GM10266 (cell line): ENCODE measurements around the gene EPSTI1.

Experiments
- DNase-seq: peaks from one replicate; pipeline ENCODE4 v3.0.0; 2012; ENCODE audit errors: extremely low spot score
- CTCF ChIP-seq: IDR thresholded peaks from 2 replicates; pipeline ENCODE4 v1.5.1; 2012; ENCODE audit warnings: mild to moderate bottlenecking, low read depth; ENCODE audit not compliant: control insufficient read depth, insufficient read depth; ENCODE audit errors: missing control alignments

EPSTI1 gene

GRCh38 chr13:42876887-42877545 is 115.0 kb downstream of the EPSTI1 start:
- TF ChIP-seq CTCF: no peak
- DNase-seq: no peak

GRCh38 chr13:42876270-42876714 is 115.7 kb downstream of the EPSTI1 start:
- TF ChIP-seq CTCF: no peak
- peak; percentile 63 for DNase-seq

- TF ChIP-seq CTCF: no peak
- DNase-seq: no peak
Measured at GRCh38 chr13:42875475-42876269, 116.4 kb downstream of the EPSTI1 start.

GRCh38 chr13:42874221-42874620 is 117.8 kb downstream of the EPSTI1 start:
- no peak for DNase-seq
- TF ChIP-seq CTCF: no peak

- DNase-seq: no peak
- TF ChIP-seq CTCF: no peak
Measured at GRCh38 chr13:42873081-42873480, 119.0 kb downstream of the EPSTI1 start.

- no peak for TF ChIP-seq CTCF
- DNase-seq: no peak
Measured at GRCh38 chr13:42867232-42867631, 124.8 kb downstream of the EPSTI1 start.

GRCh38 chr13:42865768-42866102 is 126.3 kb downstream of the EPSTI1 start:
- DNase-seq: no peak
- no peak for TF ChIP-seq CTCF
